Breast epithelium (tissue), 3 donors: ENCODE results near the gene MAP7.

Experiments
- POLR2A ChIP-seq: fragments of 450-650 bp; IDR thresholded peaks from one replicate; pipeline ENCODE4 v1.6.1; 2016; ENCODE audit warnings: antibody characterized with exemption, mild to moderate bottlenecking, moderate library complexity
- TF ChIP-seq, protein P1 (sequence below), 3 donors: fragments of 450-650 bp; IDR thresholded peaks; one replicate each; pipeline ENCODE4 v1.5.1; 2016 to 2017; ENCODE audit warnings: antibody characterized with exemption in 3 of 3, mild to moderate bottlenecking in 3 of 3, moderate library complexity in 3 of 3

DNA sequence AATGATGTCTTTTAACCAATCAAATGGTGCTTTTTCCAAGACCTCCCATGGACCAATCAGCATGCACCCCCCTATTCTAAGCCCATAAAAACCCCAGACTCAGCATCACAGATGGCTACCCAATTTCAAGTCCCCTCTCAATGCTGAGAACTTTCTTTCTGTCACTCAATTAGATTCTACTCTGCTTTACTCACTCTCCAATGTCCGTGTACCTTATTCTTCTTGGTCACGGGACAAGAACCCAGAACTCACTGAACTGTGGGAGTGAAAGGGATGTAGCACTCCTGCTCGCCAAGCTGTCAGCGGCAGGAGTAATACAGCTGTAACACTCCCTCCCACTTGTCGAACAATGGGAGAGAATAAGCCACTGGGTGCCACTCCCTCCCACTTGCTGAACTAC lies 20.8 kb upstream of the MAP7 start:
- TF ChIP-seq, protein P1, sequence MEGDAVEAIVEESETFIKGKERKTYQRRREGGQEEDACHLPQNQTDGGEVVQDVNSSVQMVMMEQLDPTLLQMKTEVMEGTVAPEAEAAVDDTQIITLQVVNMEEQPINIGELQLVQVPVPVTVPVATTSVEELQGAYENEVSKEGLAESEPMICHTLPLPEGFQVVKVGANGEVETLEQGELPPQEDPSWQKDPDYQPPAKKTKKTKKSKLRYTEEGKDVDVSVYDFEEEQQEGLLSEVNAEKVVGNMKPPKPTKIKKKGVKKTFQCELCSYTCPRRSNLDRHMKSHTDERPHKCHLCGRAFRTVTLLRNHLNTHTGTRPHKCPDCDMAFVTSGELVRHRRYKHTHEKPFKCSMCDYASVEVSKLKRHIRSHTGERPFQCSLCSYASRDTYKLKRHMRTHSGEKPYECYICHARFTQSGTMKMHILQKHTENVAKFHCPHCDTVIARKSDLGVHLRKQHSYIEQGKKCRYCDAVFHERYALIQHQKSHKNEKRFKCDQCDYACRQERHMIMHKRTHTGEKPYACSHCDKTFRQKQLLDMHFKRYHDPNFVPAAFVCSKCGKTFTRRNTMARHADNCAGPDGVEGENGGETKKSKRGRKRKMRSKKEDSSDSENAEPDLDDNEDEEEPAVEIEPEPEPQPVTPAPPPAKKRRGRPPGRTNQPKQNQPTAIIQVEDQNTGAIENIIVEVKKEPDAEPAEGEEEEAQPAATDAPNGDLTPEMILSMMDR (IDR thresholded peaks at IDR 0.05): no peak
- TF ChIP-seq POLR2A: no peak
